Right cardiac atrium (tissue), 5 donors: ENCODE results near the gene NPFF. TPM values are rescaled to one million over a fixed set of nuclear protein-coding genes. Genes with fewer than 3 reads are reported as not detected.

ENCODE experiments used
- ATAC-seq, 2 donors: fragments of 200-7000 bp; cut with Tn5 transposase; one replicate each; pipeline versions ENCODE4 v1.8.0 to v1.9.1; 2020; ENCODE audit warnings: moderate library complexity in 2 of 2, mild to moderate bottlenecking in 1 of 2
- DNase-seq, 3 donors: peaks; one replicate each; pipeline ENCODE4 v3.0.0-alpha.2; 2020
- H3K27ac ChIP-seq: one replicate; pipeline ENCODE4 v1.5.1; 2013; ENCODE audit warnings: mild to moderate bottlenecking, low read length, control low read depth, moderate library complexity
- H3K27me3 ChIP-seq: one replicate; pipeline ENCODE4 v1.6.1; 2013; ENCODE audit not compliant: control insufficient read depth, insufficient read depth
- H3K4me1 ChIP-seq: one replicate; pipeline ENCODE4 v1.6.1; 2013; ENCODE audit warnings: low read length; ENCODE audit not compliant: control insufficient read depth, insufficient read depth
- H3K4me3 ChIP-seq: one replicate; pipeline ENCODE4 v1.5.1; 2013; ENCODE audit warnings: low read length, control low read depth
- H3K9me3 ChIP-seq: one replicate; pipeline ENCODE4 v1.6.1; 2013; ENCODE audit warnings: low read length; ENCODE audit not compliant: control insufficient read depth
- WGBS: extraction: QIAGEN DNeasy Blood & Tissue Kit; methylation state at CpG from one replicate; pipeline ENCODE4 v1.1.7; 2013; 5-methylcytosine and 5-hydroxymethylcytosine counted together
- intact Hi-C, 4 donors: fragments of 100-400 bp; cut with DNase I; formaldehyde crosslinking; loops; one replicate each; pipeline versions ENCODE4 v1.11.0 to v1.14.0; 2022 to 2023
- polyA plus RNA-seq: library from polyadenylated mRNA; stranded (reverse); fragments of 200-250 nt; gene quantifications from one replicate; pipeline ENCODE4 v1.2.3, GENCODE V29; 2013
- total RNA-seq, 4 donors: library from RNA; stranded (reverse); fragmentation: NEBNext Ultra II Directional; extraction: Animal tissue kit (Norgen Biotek cat#: 25700); gene quantifications; one replicate each; pipeline ENCODE4 v1.2.1, GENCODE V29; 2021
- donor health status: healthy with polysubstance abuse.
- donor health status: DM: no; HTN: yes; CAD: no.
- donor health status: DM: no; HTN: no; CAD: no.
- donor health status: DM: no; HTN: yes; CAD: no; lungs with severe emphysema.
- donor health status: DM: yes; HTN: yes; CAD: no.

Gene NPFF
- total and polyA plus RNA-seq, 5 donors, result not detected

DNA sequence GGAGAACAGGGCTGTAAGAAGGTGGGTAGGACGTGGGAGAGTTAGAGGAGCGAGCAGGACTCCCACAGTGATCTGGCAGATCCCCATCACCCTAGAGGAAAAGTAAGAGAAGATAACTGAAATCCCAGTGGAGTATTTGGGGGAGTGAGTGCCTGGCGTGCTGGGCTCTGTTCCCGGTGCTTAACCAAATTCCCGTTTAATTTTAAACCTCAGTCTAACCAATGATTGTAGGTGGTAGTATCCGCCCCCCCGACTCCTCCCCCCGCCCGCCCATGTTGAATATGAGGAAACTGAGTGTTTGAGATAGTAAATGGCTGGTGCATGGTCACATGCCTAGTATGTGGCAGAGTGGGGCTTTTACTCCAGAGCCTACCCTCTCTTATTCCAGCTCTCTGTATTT, 5.0 kb downstream of the NPFF start:
- peak overlapping the region; percentile 96 for H3K27ac ChIP-seq
- ATAC-seq (no peak), DNase-seq (peak in 2 of 3 donors; percentile 62 to 74)
- H3K4me1 ChIP-seq, result peaks cover 7% of the 10 kb centered on the region
- H3K9me3 ChIP-seq, result no peaks in the 10 kb centered on the region
- intact Hi-C loops, result loop anchor here (10.0 kb wide), 2 partner anchors 48 to 178 kb away; partner anchors contain the start of genes AAAS (in 3 of the 4) and PCBP2 (in 1 of the 4)
- H3K4me3 ChIP-seq, result no peak overlapping the region
- no peaks in the 10 kb centered on the region for H3K27me3 ChIP-seq
- WGBS, result 21% methylated on average over 9 of the region's 9 CpGs

DNA sequence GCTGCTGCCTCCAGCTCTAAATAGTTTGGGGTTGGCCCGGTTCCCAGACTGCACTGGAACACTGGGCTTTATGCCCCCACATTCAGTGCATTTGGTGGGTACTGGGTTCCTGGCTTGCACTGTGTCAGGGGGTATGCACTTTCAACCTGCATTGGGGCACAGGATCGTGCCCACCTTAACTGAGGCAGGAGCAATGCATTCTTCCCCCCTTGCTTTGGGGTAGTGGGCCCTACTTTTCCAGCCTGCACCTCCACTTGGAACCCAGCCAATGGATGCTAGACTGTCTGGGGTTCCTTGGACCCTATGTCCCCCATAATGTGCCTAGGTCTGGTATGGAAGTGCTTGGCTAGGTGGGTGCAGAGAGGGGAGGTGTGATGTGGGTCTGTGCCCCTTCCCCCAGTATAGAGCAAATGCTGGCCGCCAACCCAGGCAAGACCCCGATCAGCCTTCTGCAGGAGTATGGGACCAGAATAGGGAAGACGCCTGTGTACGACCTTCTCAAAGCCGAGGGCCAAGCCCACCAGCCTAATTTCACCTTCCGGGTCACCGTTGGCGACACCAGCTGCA, 5.6 kb downstream of the NPFF start:
- intact Hi-C loops, result loop anchor here (10.0 kb wide), 2 partner anchors 47 to 177 kb away; partner anchors contain the start of genes AAAS (in 3 of the 4) and PCBP2 (in 1 of the 4)
- Histone ChIP-seq H3K4me1 (peaks cover 7% of the 10 kb centered on the region), H3K9me3 (no peaks in the 10 kb centered on the region), H3K4me3 (peak overlapping the region; percentile 62), H3K27ac (peak overlapping the region; percentile 96), H3K27me3 (no peaks in the 10 kb centered on the region)
- ATAC-seq (no peak), DNase-seq (peak in 1 of 3 donors; percentile 71)
- 47% methylated on average over 10 of the region's 10 CpGs for WGBS

DNA sequence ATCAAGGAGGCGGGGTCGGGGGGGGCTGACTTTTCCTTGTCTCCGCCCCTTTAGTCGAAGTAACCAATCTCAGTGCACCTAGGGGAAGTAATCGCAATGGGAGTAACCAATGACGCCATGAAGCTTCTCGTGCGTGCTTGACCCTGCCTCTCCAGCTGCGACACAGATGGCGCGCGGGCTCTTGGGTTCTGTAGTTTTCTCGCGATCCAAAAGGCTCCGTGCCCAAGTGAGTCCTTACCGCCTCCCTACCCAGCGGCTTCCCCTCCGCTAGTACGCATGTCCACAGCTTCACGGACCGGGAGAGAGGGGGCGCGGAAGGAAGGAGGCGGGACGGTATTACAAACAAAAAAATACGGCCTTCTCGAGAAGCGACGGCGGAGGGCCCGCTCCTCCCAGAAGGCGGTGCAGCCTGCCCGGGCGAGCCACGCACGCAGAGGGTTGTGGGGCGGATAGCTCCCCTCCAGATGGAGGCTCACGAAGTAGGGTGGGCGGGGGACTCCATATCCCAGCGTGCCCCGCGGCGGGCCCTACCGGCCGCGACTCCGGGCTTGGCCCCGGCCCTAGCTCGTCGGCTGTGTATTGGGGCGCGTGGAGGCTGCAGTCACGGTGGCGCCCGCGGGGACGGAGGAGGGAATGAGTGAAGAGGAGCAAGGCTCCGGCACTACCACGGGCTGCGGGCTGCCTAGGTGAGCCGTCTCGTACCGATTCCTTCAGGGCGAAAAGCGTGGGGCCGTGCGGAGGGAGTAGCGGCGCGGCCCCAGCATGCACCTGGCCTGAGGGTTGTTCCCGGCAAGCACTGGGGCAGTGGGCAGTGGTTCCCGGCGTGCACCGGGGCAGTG, 6.3 kb downstream of the NPFF start, which contains the start of gene TARBP2:
Gene TARBP2, plus strand, starts transcription at position 508 of the 839 bp plus-strand sequence. Its CDS starts 126 bp downstream, at position 634.
- Histone ChIP-seq H3K4me3 (peak within 1 kb of the TSS; percentile 78), H3K27me3 (no peaks in the 10 kb centered on the region), H3K4me1 (peaks cover 7% of the 10 kb centered on the region), H3K9me3 (no peaks in the 10 kb centered on the region), H3K27ac (peak within 1 kb of the TSS; percentile 100)
- ATAC-seq (peak; percentile 88 to 89), DNase-seq (peak; percentile 97 to 99 (median 98))
- intact Hi-C loops, result loop anchor here (10.0 kb wide), 2 partner anchors 46 to 176 kb away; partner anchors contain the start of genes AAAS (in 3 of the 4) and PCBP2 (in 1 of the 4)
- under 1% methylated on average over 74 of the region's 74 CpGs for WGBS

DNA sequence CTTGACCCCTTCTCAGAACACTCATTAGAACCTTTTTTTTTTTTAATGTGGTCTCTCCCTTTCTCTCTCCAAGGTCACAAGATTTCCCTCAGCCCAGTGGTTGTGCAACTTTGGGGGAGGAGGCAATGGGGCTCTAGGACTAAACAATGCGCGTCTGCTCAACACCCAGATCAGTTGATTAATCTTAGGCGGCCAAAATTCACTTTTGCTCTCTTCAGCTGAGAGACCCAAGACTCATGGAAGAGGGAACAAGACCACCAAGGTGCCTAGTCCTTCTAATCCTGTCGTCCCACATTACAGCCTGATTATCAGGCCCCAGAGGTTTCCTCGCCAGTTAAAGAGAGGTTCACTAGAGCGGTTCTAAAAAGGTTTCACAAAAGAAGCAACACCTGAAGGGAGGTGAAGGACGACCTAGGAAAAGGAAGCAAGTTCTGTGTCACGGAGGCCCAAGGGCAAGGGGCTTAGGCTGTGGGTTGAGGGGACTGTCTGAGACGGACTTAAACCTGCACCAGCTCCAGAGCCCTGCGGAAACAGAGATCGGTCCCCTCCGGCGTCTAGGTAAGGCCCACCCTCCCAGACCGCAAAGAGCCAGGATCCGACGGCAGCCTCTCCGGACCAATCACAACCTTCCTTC, 7.0 kb downstream of the NPFF start:
- DNase-seq, result peak; percentile 75 to 83 (median 77)
- peaks cover 7% of the 10 kb centered on the region for H3K4me1 ChIP-seq

DNA sequence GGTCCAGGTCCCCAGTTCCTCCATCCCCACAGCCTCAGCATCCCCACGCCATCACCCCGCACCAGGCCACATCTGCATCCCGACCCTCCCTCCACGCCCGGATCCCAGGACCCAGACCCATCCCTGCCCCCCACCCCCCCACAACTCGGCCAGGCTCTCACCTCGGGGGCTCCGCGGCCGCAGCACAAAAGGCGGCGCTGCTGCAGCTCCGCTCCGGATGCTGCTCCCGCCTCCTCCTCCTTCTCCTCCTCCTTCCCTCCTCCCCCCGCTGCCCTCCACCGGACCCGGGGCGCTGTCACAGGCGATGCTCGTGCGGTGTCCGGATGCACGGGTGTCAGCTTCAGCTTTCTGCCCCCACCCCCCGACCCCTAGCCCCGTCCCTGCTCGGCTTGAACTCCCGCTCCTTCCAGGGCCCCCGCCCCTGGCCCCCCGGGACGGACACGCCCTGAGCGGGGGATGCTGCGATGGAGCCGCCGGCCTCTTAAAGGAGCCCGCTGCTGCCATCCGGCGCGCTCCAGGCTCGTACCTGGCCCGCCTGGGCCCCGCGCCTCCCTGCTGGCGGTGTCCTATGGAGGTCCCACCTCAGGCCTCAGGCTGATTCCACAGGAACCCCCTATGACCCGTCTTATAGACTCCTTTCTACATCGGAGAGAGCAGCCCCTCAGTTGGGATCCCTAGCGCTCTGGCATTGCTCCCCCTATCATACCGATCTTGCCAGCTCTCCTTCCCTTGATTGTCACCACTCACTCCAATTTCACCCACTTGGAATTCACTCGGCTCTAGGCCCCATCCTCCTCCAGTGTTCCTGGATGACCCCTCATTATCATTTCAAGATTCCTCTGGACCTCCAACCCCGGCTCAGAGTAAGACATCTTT, 7.8 kb downstream of the NPFF start, which contains the start of gene MAP3K12:
Gene MAP3K12, minus strand, starts transcription at position 193 of the 876 bp plus-strand sequence. CDS start 12,067 bp downstream, outside the sequence.
- no peaks in the 10 kb centered on the region for H3K27me3 ChIP-seq
- DNase-seq (peak; percentile 77 to 90 (median 89)), ATAC-seq (peak; percentile 7 to 23)
- H3K27ac ChIP-seq, result peak within 1 kb of the TSS; percentile 100
- peaks cover 7% of the 10 kb centered on the region for H3K4me1 ChIP-seq
- under 1% methylated on average over 51 of the region's 51 CpGs for WGBS
- no peaks in the 10 kb centered on the region for H3K9me3 ChIP-seq
- intact Hi-C loops, result loop anchor here (10.0 kb wide), 2 partner anchors 45 to 175 kb away; partner anchors contain the start of genes AAAS (in 3 of the 4) and PCBP2 (in 1 of the 4)
- H3K4me3 ChIP-seq, result peak within 1 kb of the TSS; percentile 78

More for the DNA sequence above, 7.0 kb downstream of the NPFF start:
- Histone ChIP-seq H3K9me3 (no peaks in the 10 kb centered on the region), H3K27me3 (no peaks in the 10 kb centered on the region), H3K27ac (peak overlapping the region; percentile 100), H3K4me3 (peak overlapping the region; percentile 78)
- intact Hi-C loops, result loop anchor here (10.0 kb wide), 2 partner anchors 45 to 175 kb away; partner anchors contain the start of genes AAAS (in 3 of the 4) and PCBP2 (in 1 of the 4)
- peak; percentile 2 to 14 for ATAC-seq
- WGBS, result 1% methylated on average over 17 of the region's 17 CpGs

DNA sequence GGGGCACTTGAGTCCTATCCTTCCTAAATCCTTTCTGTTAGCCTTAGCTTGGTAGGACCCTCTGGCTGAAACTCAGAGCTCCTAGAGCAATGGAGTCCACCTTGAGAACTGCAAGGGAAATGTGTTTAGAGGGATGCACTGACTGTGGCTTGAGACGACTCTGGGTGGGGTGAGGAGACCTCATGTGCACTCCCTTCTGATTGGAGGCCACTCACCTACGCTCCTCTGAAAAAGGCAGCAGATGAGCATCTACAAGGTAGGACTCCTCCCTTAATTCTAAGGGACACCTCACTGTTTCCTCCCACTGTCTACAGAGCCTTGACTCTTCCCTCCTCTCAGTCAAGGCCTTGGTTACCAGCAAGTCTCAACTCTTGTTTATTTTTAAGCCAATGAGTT, 9.1 kb downstream of the NPFF start:
- Histone ChIP-seq H3K4me3 (no peak overlapping the region), H3K4me1 (peaks cover 9% of the 10 kb centered on the region), H3K27me3 (no peaks in the 10 kb centered on the region), H3K27ac (no peak overlapping the region), H3K9me3 (no peaks in the 10 kb centered on the region)
- DNase-seq (no peak), ATAC-seq (no peak)
- intact Hi-C loops, result no loop called here
- 78% methylated on average over 2 of the region's 2 CpGs for WGBS

DNA sequence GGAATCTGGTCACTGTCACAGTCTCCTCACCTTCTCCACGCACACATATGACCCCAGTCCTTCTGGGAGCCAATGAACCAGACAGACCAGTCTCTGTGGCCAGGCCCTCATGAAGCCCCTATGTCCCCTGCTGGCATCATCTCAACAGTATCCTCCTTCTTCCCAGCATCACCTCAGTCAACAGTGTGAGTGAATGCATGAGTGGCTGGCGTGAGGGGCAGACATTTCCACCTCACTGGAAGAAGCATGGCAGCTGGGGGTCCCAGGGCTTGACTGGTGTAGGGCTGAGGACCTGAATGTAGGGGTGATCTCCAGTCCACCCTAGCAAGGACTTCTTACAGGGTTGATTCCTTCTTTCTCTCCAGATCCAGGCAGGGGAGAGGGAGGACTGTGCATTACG, 9.8 kb downstream of the NPFF start:
- no peak overlapping the region for H3K27ac ChIP-seq
- DNase-seq (no peak), ATAC-seq (no peak)
- peaks cover 9% of the 10 kb centered on the region for H3K4me1 ChIP-seq
- no peak overlapping the region for H3K4me3 ChIP-seq
- no peaks in the 10 kb centered on the region for H3K27me3 ChIP-seq
- intact Hi-C loops, result no loop called here
- H3K9me3 ChIP-seq, result no peaks in the 10 kb centered on the region
- WGBS, result 92% methylated on average over 3 of the region's 3 CpGs

DNA sequence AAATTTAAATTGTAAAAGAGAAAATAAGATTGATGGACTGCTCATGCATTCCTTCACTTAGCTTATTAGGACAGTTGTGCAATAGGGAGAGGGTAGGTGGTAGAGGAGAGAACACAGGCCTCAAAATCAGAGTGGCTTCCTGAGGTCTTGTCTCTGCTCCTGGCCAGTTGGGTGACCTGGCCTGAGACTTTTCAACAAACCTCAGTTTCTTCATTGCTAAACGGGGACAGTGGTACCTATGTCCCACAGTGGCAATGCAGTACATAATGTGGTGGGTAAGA, 10.6 kb downstream of the NPFF start:
- peaks cover 7% of the 10 kb centered on the region for H3K4me1 ChIP-seq
- H3K27ac ChIP-seq, result no peak overlapping the region
- DNase-seq, result no peak
- intact Hi-C loops, result no loop called here
- H3K27me3 ChIP-seq, result no peaks in the 10 kb centered on the region
- ATAC-seq, result no peak
- H3K9me3 ChIP-seq, result no peaks in the 10 kb centered on the region
- 79% methylated on average over 1 of the region's 1 CpG for WGBS
- no peak overlapping the region for H3K4me3 ChIP-seq

DNA sequence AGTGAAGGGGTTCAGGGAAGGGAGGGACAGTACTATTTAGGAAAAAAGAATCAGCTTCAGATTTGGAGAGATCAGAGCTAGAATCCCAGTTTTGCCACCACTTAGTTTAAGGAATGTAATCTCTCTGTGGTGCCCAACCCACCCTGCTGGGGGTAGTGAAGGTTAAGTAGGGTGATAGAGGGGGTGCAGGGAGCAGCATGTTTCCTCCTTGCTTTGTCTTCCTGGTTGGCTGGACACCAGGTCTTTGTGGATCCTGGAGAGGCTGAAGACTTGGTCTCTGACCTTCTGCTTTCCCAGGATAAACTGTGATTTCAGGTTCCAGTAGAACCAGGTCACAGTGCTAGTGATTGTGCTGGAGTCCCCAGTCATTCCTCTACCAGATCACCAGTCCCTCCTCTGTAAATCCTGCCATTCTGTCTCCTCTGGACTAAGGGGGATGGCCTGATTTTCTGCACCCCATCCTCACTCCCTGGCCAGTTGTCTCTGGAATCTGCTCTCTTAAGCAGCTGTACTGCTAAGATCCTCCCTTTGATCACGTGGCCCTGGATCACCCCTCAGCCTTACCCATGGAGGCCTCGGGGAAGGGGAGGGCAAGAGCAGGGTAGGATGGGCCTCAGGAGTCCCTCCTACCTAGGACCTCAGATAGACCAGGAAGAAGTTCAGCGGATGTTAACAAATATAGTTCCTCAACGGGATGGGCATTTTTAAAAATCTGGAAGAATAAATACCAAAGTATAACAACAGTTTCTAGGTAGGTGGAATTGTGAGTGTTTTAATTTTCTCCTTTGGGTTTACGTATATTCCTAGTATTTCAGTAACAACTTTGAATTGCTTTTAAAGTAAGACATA, 11.2 kb downstream of the NPFF start:
- Histone ChIP-seq H3K27ac (peak overlapping the region; percentile 37), H3K4me3 (no peak overlapping the region), H3K9me3 (no peaks in the 10 kb centered on the region), H3K4me1 (peaks cover 4% of the 10 kb centered on the region), H3K27me3 (no peaks in the 10 kb centered on the region)
- ATAC-seq, result no peak
- 35% methylated on average over 5 of the region's 5 CpGs for WGBS
- DNase-seq, result peak; percentile 73 to 85 (median 82)
- intact Hi-C loops, result no loop called here
